M059J (cell line): ENCODE results near the gene TBCK. TPM values are rescaled to one million over a fixed set of nuclear protein-coding genes. Genes with fewer than 3 reads are reported as not detected.

ENCODE experiments used
- DNase-seq: peaks from one replicate; pipeline ENCODE4 v3.0.0-alpha.2; 2012; ENCODE audit warnings: low read depth
- total RNA-seq: library from RNA; depleted of rRNA; stranded (reverse); fragments of >200 nt; shearing (Covaris generic); gene quantifications from 2 replicates; pipeline ENCODE4 v1.2.3, GENCODE V29; 2014; rRNA removed

TBCK gene
- total RNA-seq: 9.7 and 12.2 TPM in 2 replicates

GRCh38 chr4:106315968-106316772 lies at the start of gene TBCK, which contains the start of gene AIMP1:
TBCK (minus strand) TSS chr4:106316209; CDS start chr4:106308960, 7,249 bp downstream.
AIMP1 (plus strand) TSS chr4:106316550; CDS start chr4:106325010, 8,460 bp downstream.
- DNase-seq: peak; percentile 81

- DNase-seq: peak; percentile 85
Measured at GRCh38 chr4:106365613-106366012, 49.6 kb upstream of the TBCK start.

- no peak for DNase-seq
Measured at GRCh38 chr4:106364282-106364681, 48.3 kb upstream of the TBCK start.

- no peak for DNase-seq
Measured at GRCh38 chr4:106362086-106362825, 46.2 kb upstream of the TBCK start.

GRCh38 chr4:106358899-106359298 lies 42.9 kb upstream of the TBCK start:
- DNase-seq: peak; percentile 59

GRCh38 chr4:106355193-106355592 lies 39.2 kb upstream of the TBCK start:
- peak; percentile 47 for DNase-seq

GRCh38 chr4:106353786-106354185 lies 37.8 kb upstream of the TBCK start:
- DNase-seq: no peak

- no peak for DNase-seq
Measured at GRCh38 chr4:106351016-106351415, 35.0 kb upstream of the TBCK start.

GRCh38 chr4:106347167-106347566 lies 31.2 kb upstream of the TBCK start:
- no peak for DNase-seq

- DNase-seq: peak; percentile 49
Measured at GRCh38 chr4:106344647-106344970, 28.6 kb upstream of the TBCK start.

GRCh38 chr4:106343865-106344646 lies 28.0 kb upstream of the TBCK start:
- DNase-seq: no peak

- peak; percentile 53 for DNase-seq
Measured at GRCh38 chr4:106340774-106341173, 24.8 kb upstream of the TBCK start.

- DNase-seq: no peak
Measured at GRCh38 chr4:106339431-106339830, 23.4 kb upstream of the TBCK start.

- DNase-seq: no peak
Measured at GRCh38 chr4:106338671-106339070, 22.7 kb upstream of the TBCK start.

- DNase-seq: no peak
Measured at GRCh38 chr4:106337916-106338315, 21.9 kb upstream of the TBCK start.

GRCh38 chr4:106336618-106337017 lies 20.6 kb upstream of the TBCK start:
- DNase-seq: no peak

GRCh38 chr4:106334741-106335470 lies 18.9 kb upstream of the TBCK start:
- peak; percentile 1 for DNase-seq

GRCh38 chr4:106333186-106333585 lies 17.2 kb upstream of the TBCK start:
- no peak for DNase-seq

GRCh38 chr4:106329041-106329618 lies 13.1 kb upstream of the TBCK start:
- DNase-seq: peak; percentile 45

GRCh38 chr4:106325800-106326199 lies 9.8 kb upstream of the TBCK start:
- DNase-seq: no peak

- DNase-seq: no peak
Measured at GRCh38 chr4:106323119-106323518, 7.1 kb upstream of the TBCK start.
